ENCODE results near the gene SRBD1. TPM values are rescaled to one million over a fixed set of nuclear protein-coding genes. Genes with fewer than 3 reads are reported as not detected.
A peak's percentile ranks its signal among the peaks of the same experiment; 100 is the strongest.

The SRBD1 gene
- total RNA-seq, 1 experiment from 2014 or later = 14.4 TPM

- no peaks in the 10 kb centered on the region for H3K9me3 Mint-ChIP-seq (ENCODE audit: low read depth, unreplicated experiment)
- intact Hi-C loops (cut with micrococcal nuclease; ENCODE audit: unreplicated experiment) = no loop called here
- no peaks in the 10 kb centered on the region for H3K36me3 Mint-ChIP-seq (ENCODE audit: insufficient read depth, unreplicated experiment)
- DNase-seq = no peak
- TF ChIP-seq CTCF (IDR thresholded peaks at IDR 0.05; ENCODE audit: unreplicated experiment) = no peak
- CTCF ChIA-PET = no interaction called here
- no peak overlapping the region for H3K27ac Mint-ChIP-seq (ENCODE audit: unreplicated experiment)
- H3K4me3 Mint-ChIP-seq (ENCODE audit: low read depth, unreplicated experiment) = no peak overlapping the region
- no peaks in the 10 kb centered on the region for H3K27me3 Mint-ChIP-seq (ENCODE audit: unreplicated experiment)
- H3K4me1 Mint-ChIP-seq (ENCODE audit: low read depth, unreplicated experiment) = peaks cover 22% of the 10 kb centered on the region
- BruUV-seq (replicated peaks) = no TSS peak
These were observed 228.3 kb downstream of the SRBD1 start for GRCh38 chr2:45382744-45383143.

GRCh38 chr2:45380131-45380836 is 230.8 kb downstream of the SRBD1 start:
- Mint-ChIP-seq H3K27me3 (ENCODE audit: unreplicated experiment) (no peaks in the 10 kb centered on the region), H3K4me1 (ENCODE audit: low read depth, unreplicated experiment) (peaks cover 22% of the 10 kb centered on the region), H3K9me3 (ENCODE audit: low read depth, unreplicated experiment) (no peaks in the 10 kb centered on the region), H3K36me3 (ENCODE audit: insufficient read depth, unreplicated experiment) (no peaks in the 10 kb centered on the region), H3K4me3 (ENCODE audit: low read depth, unreplicated experiment) (no peak overlapping the region), H3K27ac (ENCODE audit: unreplicated experiment) (peak overlapping the region; percentile 25)
- CTCF ChIA-PET = interaction anchor here (0.6 kb wide), 1 partner anchor 905 kb away, joined by 6 read pairs; no protein-coding TSS in a partner anchor
- no TSS peak for BruUV-seq (replicated peaks)
- peak; percentile 49 for DNase-seq
- no peak for TF ChIP-seq CTCF (IDR thresholded peaks at IDR 0.05; ENCODE audit: unreplicated experiment)
- intact Hi-C loops (cut with micrococcal nuclease; ENCODE audit: unreplicated experiment) = no loop called here

- no peaks in the 10 kb centered on the region for H3K9me3 Mint-ChIP-seq (ENCODE audit: low read depth, unreplicated experiment)
- H3K4me1 Mint-ChIP-seq (ENCODE audit: low read depth, unreplicated experiment) = peaks cover 22% of the 10 kb centered on the region
- H3K36me3 Mint-ChIP-seq (ENCODE audit: insufficient read depth, unreplicated experiment) = no peaks in the 10 kb centered on the region
- no peak for DNase-seq
- TF ChIP-seq CTCF (IDR thresholded peaks at IDR 0.05; ENCODE audit: unreplicated experiment) = no peak
- no peak overlapping the region for H3K4me3 Mint-ChIP-seq (ENCODE audit: low read depth, unreplicated experiment)
- intact Hi-C loops (cut with micrococcal nuclease; ENCODE audit: unreplicated experiment) = no loop called here
- CTCF ChIA-PET = no interaction called here
- no peaks in the 10 kb centered on the region for H3K27me3 Mint-ChIP-seq (ENCODE audit: unreplicated experiment)
- no TSS peak for BruUV-seq (replicated peaks)
- peak overlapping the region; percentile 25 for H3K27ac Mint-ChIP-seq (ENCODE audit: unreplicated experiment)
These were observed 231.5 kb downstream of the SRBD1 start for GRCh38 chr2:45379399-45380087.

GRCh38 chr2:45373534-45373933 is 237.5 kb downstream of the SRBD1 start:
- no peak for DNase-seq
- Mint-ChIP-seq H3K9me3 (ENCODE audit: low read depth, unreplicated experiment) (no peaks in the 10 kb centered on the region), H3K27me3 (ENCODE audit: unreplicated experiment) (no peaks in the 10 kb centered on the region), H3K4me3 (ENCODE audit: low read depth, unreplicated experiment) (no peak overlapping the region), H3K27ac (ENCODE audit: unreplicated experiment) (no peak overlapping the region), H3K36me3 (ENCODE audit: insufficient read depth, unreplicated experiment) (no peaks in the 10 kb centered on the region), H3K4me1 (ENCODE audit: low read depth, unreplicated experiment) (peaks cover 14% of the 10 kb centered on the region)
- no peak for TF ChIP-seq CTCF (IDR thresholded peaks at IDR 0.05; ENCODE audit: unreplicated experiment)
- no TSS peak for BruUV-seq (replicated peaks)
- CTCF ChIA-PET = no interaction called here
- intact Hi-C loops (cut with micrococcal nuclease; ENCODE audit: unreplicated experiment) = no loop called here
